Measurements from ENCODE around the gene IGFBPL1. TPM values are rescaled to one million over a fixed set of nuclear protein-coding genes. Genes with fewer than 3 reads are reported as not detected.

The IGFBPL1 gene
- total and polyA plus RNA-seq, 2 of the 8 experiments (the other 6 are each of a cell fraction or from before 2014, with no cell fraction given) = 31.3 to 33.8 TPM

DNA sequence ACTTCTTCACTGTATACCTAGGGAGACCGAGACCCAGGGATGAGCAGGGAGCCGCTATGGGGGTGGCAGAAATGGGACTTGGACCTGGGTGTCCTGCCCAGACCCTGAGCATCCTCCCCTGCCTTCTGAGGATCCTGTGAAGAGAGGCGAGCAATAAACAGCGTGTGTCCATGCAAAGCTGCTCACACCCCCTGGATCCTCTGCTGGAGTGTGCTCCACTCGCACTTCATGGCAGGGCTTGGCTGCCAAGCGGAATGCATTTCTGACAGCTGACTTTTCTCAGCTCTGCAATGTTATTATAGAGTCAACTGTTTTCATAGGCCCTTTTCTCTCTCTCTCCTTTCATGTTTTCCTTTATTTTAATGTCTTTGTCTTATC is 62.8 kb downstream of the IGFBPL1 start (continued):
- TF ChIP-seq, protein P1, sequence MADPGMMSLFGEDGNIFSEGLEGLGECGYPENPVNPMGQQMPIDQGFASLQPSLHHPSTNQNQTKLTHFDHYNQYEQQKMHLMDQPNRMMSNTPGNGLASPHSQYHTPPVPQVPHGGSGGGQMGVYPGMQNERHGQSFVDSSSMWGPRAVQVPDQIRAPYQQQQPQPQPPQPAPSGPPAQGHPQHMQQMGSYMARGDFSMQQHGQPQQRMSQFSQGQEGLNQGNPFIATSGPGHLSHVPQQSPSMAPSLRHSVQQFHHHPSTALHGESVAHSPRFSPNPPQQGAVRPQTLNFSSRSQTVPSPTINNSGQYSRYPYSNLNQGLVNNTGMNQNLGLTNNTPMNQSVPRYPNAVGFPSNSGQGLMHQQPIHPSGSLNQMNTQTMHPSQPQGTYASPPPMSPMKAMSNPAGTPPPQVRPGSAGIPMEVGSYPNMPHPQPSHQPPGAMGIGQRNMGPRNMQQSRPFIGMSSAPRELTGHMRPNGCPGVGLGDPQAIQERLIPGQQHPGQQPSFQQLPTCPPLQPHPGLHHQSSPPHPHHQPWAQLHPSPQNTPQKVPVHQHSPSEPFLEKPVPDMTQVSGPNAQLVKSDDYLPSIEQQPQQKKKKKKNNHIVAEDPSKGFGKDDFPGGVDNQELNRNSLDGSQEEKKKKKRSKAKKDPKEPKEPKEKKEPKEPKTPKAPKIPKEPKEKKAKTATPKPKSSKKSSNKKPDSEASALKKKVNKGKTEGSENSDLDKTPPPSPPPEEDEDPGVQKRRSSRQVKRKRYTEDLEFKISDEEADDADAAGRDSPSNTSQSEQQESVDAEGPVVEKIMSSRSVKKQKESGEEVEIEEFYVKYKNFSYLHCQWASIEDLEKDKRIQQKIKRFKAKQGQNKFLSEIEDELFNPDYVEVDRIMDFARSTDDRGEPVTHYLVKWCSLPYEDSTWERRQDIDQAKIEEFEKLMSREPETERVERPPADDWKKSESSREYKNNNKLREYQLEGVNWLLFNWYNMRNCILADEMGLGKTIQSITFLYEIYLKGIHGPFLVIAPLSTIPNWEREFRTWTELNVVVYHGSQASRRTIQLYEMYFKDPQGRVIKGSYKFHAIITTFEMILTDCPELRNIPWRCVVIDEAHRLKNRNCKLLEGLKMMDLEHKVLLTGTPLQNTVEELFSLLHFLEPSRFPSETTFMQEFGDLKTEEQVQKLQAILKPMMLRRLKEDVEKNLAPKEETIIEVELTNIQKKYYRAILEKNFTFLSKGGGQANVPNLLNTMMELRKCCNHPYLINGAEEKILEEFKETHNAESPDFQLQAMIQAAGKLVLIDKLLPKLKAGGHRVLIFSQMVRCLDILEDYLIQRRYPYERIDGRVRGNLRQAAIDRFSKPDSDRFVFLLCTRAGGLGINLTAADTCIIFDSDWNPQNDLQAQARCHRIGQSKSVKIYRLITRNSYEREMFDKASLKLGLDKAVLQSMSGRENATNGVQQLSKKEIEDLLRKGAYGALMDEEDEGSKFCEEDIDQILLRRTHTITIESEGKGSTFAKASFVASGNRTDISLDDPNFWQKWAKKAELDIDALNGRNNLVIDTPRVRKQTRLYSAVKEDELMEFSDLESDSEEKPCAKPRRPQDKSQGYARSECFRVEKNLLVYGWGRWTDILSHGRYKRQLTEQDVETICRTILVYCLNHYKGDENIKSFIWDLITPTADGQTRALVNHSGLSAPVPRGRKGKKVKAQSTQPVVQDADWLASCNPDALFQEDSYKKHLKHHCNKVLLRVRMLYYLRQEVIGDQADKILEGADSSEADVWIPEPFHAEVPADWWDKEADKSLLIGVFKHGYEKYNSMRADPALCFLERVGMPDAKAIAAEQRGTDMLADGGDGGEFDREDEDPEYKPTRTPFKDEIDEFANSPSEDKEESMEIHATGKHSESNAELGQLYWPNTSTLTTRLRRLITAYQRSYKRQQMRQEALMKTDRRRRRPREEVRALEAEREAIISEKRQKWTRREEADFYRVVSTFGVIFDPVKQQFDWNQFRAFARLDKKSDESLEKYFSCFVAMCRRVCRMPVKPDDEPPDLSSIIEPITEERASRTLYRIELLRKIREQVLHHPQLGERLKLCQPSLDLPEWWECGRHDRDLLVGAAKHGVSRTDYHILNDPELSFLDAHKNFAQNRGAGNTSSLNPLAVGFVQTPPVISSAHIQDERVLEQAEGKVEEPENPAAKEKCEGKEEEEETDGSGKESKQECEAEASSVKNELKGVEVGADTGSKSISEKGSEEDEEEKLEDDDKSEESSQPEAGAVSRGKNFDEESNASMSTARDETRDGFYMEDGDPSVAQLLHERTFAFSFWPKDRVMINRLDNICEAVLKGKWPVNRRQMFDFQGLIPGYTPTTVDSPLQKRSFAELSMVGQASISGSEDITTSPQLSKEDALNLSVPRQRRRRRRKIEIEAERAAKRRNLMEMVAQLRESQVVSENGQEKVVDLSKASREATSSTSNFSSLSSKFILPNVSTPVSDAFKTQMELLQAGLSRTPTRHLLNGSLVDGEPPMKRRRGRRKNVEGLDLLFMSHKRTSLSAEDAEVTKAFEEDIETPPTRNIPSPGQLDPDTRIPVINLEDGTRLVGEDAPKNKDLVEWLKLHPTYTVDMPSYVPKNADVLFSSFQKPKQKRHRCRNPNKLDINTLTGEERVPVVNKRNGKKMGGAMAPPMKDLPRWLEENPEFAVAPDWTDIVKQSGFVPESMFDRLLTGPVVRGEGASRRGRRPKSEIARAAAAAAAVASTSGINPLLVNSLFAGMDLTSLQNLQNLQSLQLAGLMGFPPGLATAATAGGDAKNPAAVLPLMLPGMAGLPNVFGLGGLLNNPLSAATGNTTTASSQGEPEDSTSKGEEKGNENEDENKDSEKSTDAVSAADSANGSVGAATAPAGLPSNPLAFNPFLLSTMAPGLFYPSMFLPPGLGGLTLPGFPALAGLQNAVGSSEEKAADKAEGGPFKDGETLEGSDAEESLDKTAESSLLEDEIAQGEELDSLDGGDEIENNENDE (IDR thresholded peaks at IDR 0.05; ENCODE audit: insufficient replicate concordance, low read length) = no peak
- no peak for TF ChIP-seq EZH2 (IDR thresholded peaks at IDR 0.05; ENCODE audit: low read depth, low read length, severe bottlenecking)
- TF ChIP-seq SUZ12 (IDR thresholded peaks at IDR 0.05; ENCODE audit: low read length) = no peak
- TF ChIP-seq, protein P2, sequence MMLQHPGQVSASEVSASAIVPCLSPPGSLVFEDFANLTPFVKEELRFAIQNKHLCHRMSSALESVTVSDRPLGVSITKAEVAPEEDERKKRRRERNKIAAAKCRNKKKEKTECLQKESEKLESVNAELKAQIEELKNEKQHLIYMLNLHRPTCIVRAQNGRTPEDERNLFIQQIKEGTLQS (IDR thresholded peaks at IDR 0.05; ENCODE audit: insufficient read depth, low read depth, low read length) = no peak
- TF ChIP-seq CHD1 (IDR thresholded peaks at IDR 0.05; ENCODE audit: low read depth, low read length) = no peak
- TF ChIP-seq TAF7 (optimal IDR thresholded peaks at IDR 0.05; ENCODE audit: borderline replicate concordance, low read depth, low read length) = no peak
- TF ChIP-seq PHF8 (conservative IDR thresholded peaks at IDR 0.05; ENCODE audit: low read depth, low read length) = no peak
- TF ChIP-seq, protein P3, sequence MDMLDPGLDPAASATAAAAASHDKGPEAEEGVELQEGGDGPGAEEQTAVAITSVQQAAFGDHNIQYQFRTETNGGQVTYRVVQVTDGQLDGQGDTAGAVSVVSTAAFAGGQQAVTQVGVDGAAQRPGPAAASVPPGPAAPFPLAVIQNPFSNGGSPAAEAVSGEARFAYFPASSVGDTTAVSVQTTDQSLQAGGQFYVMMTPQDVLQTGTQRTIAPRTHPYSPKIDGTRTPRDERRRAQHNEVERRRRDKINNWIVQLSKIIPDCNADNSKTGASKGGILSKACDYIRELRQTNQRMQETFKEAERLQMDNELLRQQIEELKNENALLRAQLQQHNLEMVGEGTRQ (IDR thresholded peaks at IDR 0.05; ENCODE audit: low read length) = no peak

Measured in H1 (cell line).